Esophagus squamous epithelium (tissue), 5 donors: ENCODE results near the gene BPIFB1. TPM values are rescaled to one million over a fixed set of nuclear protein-coding genes. Genes with fewer than 3 reads are reported as not detected.

ENCODE experiments used
- DNase-seq: peaks from one replicate; lab custom pipeline; 2025; lab: John Stamatoyannopoulos, UW
- H3K27ac ChIP-seq, 4 donors: fragments of 200-600 bp; sonication (generic); one replicate each; pipeline ENCODE4 v1.5.1; 2016 to 2019; ENCODE audit warnings: mild to moderate bottlenecking in 1 of 4
- H3K27me3 ChIP-seq, 4 donors: fragments of 200-600 bp; sonication (generic); 1 replicate in 3 of 4; 2 replicates in 1 of 4; pipeline versions ENCODE4 v1.5.1 to v1.6.0; 2017 to 2021; ENCODE audit warnings: antibody characterized with exemption in 1 of 4
- H3K36me3 ChIP-seq, 3 donors: fragments of 200-600 bp; sonication (generic); one replicate each; pipeline ENCODE4 v1.5.1; 2016 to 2019
- H3K4me1 ChIP-seq, 3 donors: fragments of 200-600 bp; sonication (generic); one replicate each; pipeline ENCODE4 v1.5.1; 2017 to 2019
- H3K4me3 ChIP-seq, 4 donors: fragments of 200-600 bp; sonication (generic); 1 replicate in 3 of 4; 2 replicates in 1 of 4; pipeline ENCODE4 v1.5.1; 2016 to 2019; ENCODE audit warnings: mild to moderate bottlenecking in 2 of 4, moderate library complexity in 1 of 4
- H3K9me3 ChIP-seq, 3 donors: fragments of 200-600 bp; sonication (generic); one replicate each; pipeline ENCODE4 v1.5.1; 2016 to 2019
- POLR2A ChIP-seq, 4 donors: fragments of 450-650 bp; IDR thresholded peaks; one replicate each; pipeline ENCODE4 v1.6.1; 2017; ENCODE audit warnings: antibody characterized with exemption in 4 of 4, mild to moderate bottlenecking in 4 of 4, moderate library complexity in 3 of 4
- WGBS, 2 donors: methylation state at CpG; one replicate each; pipeline ENCODE4 v1.1.5; 2018; 5-methylcytosine and 5-hydroxymethylcytosine counted together
- intact Hi-C: fragments of 100-400 bp; cut with DNase I; formaldehyde crosslinking; loops from one replicate; pipeline ENCODE4 v1.15.0; 2022
- total RNA-seq, 4 donors: library from RNA; depleted of rRNA; stranded (reverse); fragments of >200 nt; gene quantifications; one replicate each; pipeline ENCODE4 v1.1.0, GENCODE V29; 2016
- TF ChIP-seq, protein P1 (sequence below), 6 experiments: fragments of 450-650 bp in 4 of 6; fragments of 200-600 bp in 2 of 6; sonication (generic) in 2 of 6; IDR thresholded peaks; one replicate each; pipeline ENCODE4 v1.5.1; 2016 to 2019; ENCODE audit warnings: antibody characterized with exemption in 6 of 6, mild to moderate bottlenecking in 4 of 6, moderate library complexity in 4 of 6
- donor health status: DM: yes; HTN: yes; CAD: no.

The BPIFB1 gene
- total RNA-seq, 4 donors from 2014 or later, result 0.38 to 99.4 (median 4.3) TPM; not detected in 1

DNA sequence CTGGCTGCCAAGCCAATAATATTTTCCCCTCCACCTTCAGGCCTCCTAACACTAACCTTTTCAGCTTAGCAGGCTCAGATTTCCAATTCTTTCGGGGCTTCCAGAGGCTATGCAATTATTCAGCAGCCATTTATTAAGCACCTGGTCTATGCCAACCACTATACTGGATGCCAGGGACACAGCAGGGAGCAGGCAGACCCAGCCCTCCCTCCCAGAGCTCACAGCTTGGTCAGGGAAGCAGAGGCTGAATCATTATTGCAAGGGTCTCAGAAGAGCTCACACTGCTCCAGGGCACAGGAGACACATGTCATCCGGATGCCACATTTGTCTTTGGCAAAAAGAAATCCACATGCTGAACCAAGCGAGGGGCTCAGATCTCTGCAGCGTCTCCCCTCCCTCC lies 1.3 kb downstream of the BPIFB1 start:
- Histone ChIP-seq H3K4me3 (no peak overlapping the region), H3K27ac (no peak overlapping the region), H3K27me3 (peaks cover 0 to 90% (median 0%) of the 10 kb centered on the region in 4 donors), H3K4me1 (no peaks in the 10 kb centered on the region), H3K36me3 (no peaks in the 10 kb centered on the region), H3K9me3 (no peaks in the 10 kb centered on the region)
- TF ChIP-seq, protein P1, sequence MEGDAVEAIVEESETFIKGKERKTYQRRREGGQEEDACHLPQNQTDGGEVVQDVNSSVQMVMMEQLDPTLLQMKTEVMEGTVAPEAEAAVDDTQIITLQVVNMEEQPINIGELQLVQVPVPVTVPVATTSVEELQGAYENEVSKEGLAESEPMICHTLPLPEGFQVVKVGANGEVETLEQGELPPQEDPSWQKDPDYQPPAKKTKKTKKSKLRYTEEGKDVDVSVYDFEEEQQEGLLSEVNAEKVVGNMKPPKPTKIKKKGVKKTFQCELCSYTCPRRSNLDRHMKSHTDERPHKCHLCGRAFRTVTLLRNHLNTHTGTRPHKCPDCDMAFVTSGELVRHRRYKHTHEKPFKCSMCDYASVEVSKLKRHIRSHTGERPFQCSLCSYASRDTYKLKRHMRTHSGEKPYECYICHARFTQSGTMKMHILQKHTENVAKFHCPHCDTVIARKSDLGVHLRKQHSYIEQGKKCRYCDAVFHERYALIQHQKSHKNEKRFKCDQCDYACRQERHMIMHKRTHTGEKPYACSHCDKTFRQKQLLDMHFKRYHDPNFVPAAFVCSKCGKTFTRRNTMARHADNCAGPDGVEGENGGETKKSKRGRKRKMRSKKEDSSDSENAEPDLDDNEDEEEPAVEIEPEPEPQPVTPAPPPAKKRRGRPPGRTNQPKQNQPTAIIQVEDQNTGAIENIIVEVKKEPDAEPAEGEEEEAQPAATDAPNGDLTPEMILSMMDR (IDR thresholded peaks at IDR 0.05), result no peak
- no peak for TF ChIP-seq POLR2A (IDR thresholded peaks at IDR 0.05)
- WGBS, 2 donors, result 36 to 53% methylated on average over 2 to 3 of the region's 4 CpGs
- intact Hi-C loops, result no loop called here
- DNase-seq, result no peak

DNA sequence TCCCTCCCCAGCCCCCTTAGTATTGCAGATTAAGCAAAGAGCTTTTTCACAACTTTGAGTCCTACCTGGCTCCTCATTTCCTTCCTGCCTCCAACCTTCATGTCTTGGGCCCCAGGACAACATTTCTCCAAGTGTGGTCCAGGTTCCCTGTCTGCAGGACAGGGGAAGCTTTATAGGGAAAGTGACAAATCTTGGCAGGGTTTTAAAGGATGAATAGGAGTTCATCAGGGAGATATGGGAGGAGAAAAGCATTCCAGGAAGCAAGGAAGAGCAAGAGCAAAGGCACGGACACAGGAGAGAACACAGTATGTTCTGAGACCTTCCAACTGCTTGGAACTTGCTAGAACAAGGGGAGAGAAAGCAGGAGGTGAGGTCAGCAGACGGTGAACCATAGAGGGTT lies 1.9 kb downstream of the BPIFB1 start:
- Histone ChIP-seq H3K36me3 (no peaks in the 10 kb centered on the region), H3K27me3 (peaks cover 0 to 90% (median 0%) of the 10 kb centered on the region in 4 donors), H3K4me3 (no peak overlapping the region), H3K9me3 (no peaks in the 10 kb centered on the region), H3K4me1 (no peaks in the 10 kb centered on the region), H3K27ac (no peak overlapping the region)
- 53 to 58% methylated on average over 2 of the region's 2 CpGs for WGBS, 2 donors
- no peak for TF ChIP-seq POLR2A (IDR thresholded peaks at IDR 0.05)
- TF ChIP-seq, protein P1 (IDR thresholded peaks at IDR 0.05), result no peak
- DNase-seq, result no peak
- intact Hi-C loops, result no loop called here

DNA sequence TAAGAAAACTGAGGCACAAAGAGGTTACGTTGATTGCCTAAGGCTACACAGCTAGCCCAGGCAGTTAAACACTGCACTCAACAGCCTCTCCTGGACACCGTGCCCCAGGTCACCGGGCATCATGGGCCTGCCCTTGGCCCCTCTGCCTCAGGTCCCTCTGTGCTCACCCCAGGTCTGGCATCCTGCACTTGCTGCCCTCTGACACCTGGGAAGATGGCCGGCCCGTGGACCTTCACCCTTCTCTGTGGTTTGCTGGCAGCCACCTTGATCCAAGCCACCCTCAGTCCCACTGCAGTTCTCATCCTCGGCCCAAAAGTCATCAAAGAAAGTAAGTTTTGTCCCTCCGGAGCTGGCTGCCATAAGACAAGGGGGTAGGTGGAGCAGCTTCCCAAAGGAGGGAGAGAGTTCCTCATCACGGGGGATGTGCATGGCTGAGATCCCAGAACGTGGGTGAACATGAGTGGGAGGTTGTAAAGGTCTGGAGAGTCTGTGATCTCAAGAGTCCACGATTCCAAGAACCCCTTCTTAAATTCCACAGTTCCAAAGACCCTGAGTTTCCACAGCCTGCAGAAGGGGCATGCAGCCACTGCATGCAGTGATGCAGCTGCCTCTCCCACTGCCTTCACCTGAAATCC lies 3.0 kb downstream of the BPIFB1 start:
- H3K4me3 ChIP-seq, result no peak overlapping the region
- no peaks in the 10 kb centered on the region for H3K36me3 ChIP-seq
- DNase-seq, result no peak
- no peak overlapping the region for H3K27ac ChIP-seq
- no peaks in the 10 kb centered on the region for H3K9me3 ChIP-seq
- peaks cover 0 to 87% (median 0%) of the 10 kb centered on the region in 4 donors for H3K27me3 ChIP-seq
- H3K4me1 ChIP-seq, result no peaks in the 10 kb centered on the region
- 47 to 58% methylated on average over 5 to 7 of the region's 10 CpGs for WGBS, 2 donors
- TF ChIP-seq POLR2A (IDR thresholded peaks at IDR 0.05), result no peak
- TF ChIP-seq, protein P1 (IDR thresholded peaks at IDR 0.05), result no peak
- intact Hi-C loops, result no loop called here

DNA sequence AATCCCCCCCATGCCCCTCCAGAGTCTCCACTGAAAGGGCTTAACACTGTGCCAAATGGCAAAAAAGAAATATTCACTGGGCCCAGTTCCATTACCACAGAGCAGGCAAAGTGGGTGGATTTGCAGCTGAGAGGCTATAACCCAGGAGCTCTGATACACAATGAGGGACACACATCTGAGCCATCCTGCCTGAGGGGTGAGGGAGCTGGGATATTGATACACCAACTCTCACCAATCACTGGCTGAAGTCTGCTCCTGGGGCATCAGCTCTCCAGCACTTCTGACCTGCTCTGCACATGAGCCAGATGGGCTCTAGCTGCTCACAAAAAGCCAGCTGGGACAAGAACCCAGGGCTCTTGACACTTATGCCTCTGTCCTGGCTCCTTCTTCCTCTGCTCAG lies 4.9 kb downstream of the BPIFB1 start:
- no peak for TF ChIP-seq POLR2A (IDR thresholded peaks at IDR 0.05)
- TF ChIP-seq, protein P1 (IDR thresholded peaks at IDR 0.05), result no peak
- Histone ChIP-seq H3K27me3 (peaks cover 0 to 93% (median 0%) of the 10 kb centered on the region in 4 donors), H3K36me3 (no peaks in the 10 kb centered on the region), H3K4me3 (no peak overlapping the region), H3K4me1 (no peaks in the 10 kb centered on the region), H3K9me3 (no peaks in the 10 kb centered on the region), H3K27ac (no peak overlapping the region)
- intact Hi-C loops, result no loop called here
- no peak for DNase-seq

DNA sequence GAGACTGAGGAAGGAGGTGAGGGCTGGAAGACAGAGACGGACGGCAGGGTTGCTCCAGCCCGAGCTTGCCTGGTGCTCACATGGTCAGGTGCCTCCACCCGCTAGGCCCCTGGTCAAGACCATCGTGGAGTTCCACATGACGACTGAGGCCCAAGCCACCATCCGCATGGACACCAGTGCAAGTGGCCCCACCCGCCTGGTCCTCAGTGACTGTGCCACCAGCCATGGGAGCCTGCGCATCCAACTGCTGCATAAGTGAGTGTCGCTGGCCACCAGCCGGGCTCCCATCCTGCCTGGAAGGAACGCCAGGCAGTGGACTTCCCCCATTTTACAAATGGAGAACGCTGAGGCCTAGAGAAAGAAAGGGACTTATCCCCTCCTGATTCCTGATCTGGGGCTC lies 7.8 kb downstream of the BPIFB1 start:
- Histone ChIP-seq H3K4me1 (no peaks in the 10 kb centered on the region), H3K9me3 (no peaks in the 10 kb centered on the region), H3K4me3 (no peak overlapping the region), H3K27ac (no peak overlapping the region), H3K36me3 (no peaks in the 10 kb centered on the region), H3K27me3 (peaks cover 0 to 73% (median 0%) of the 10 kb centered on the region in 4 donors)
- intact Hi-C loops, result loop anchor here (5.0 kb wide), 1 partner anchor 389 kb away; no protein-coding TSS in a partner anchor
- DNase-seq, result no peak
- WGBS, 2 donors, result 87 to 93% methylated on average over 3 to 11 of the region's 13 CpGs
- TF ChIP-seq POLR2A (IDR thresholded peaks at IDR 0.05), result no peak
- TF ChIP-seq, protein P1 (IDR thresholded peaks at IDR 0.05), result no peak
